Uterus (tissue), 4 donors: ENCODE data around the gene TCF19. TPM values are rescaled to one million over a fixed set of nuclear protein-coding genes. Genes with fewer than 3 reads are reported as not detected.
"Not testable (repeated sequence)": the region's sequence is repeated elsewhere in the genome, so short reads cannot be mapped to it uniquely, and the experiment has no call there.

Experiments
- DNase-seq, 2 donors: peaks; one replicate each; pipeline ENCODE4 v3.0.0-alpha.2; 2019 to 2020
- H3K27ac ChIP-seq, 2 donors: fragments of 200-600 bp; sonication (generic); 1 replicate in 1 of 2; 2 replicates in 1 of 2; pipeline ENCODE4 v1.5.1; 2016 to 2018
- H3K27me3 ChIP-seq, 2 donors: fragments of 200-600 bp; sonication (generic); one replicate each; pipeline ENCODE4 v1.5.1; 2018 to 2019; ENCODE audit warnings: control low read depth in 1 of 2
- H3K36me3 ChIP-seq, 2 donors: fragments of 200-600 bp; sonication (generic); one replicate each; pipeline ENCODE4 v1.5.1; 2019; ENCODE audit warnings: control low read depth in 1 of 2
- H3K4me1 ChIP-seq, 2 donors: fragments of 200-600 bp; sonication (generic); one replicate each; pipeline ENCODE4 v1.5.1; 2018 to 2019; ENCODE audit warnings: control low read depth in 1 of 2
- H3K4me3 ChIP-seq, 2 donors: fragments of 200-600 bp; sonication (generic); 1 replicate in 1 of 2; 2 replicates in 1 of 2; pipeline ENCODE4 v1.5.1; 2018 to 2019; ENCODE audit warnings: mild to moderate bottlenecking in 1 of 2
- H3K9me3 ChIP-seq, 2 donors: fragments of 200-600 bp; sonication (generic); one replicate each; pipeline ENCODE4 v1.5.1; 2019; ENCODE audit warnings: control low read depth in 1 of 2
- POLR2A ChIP-seq, 2 donors: fragments of 450-650 bp; IDR thresholded peaks; one replicate each; pipeline ENCODE4 v1.6.1; 2016; ENCODE audit warnings: antibody characterized with exemption in 2 of 2, mild to moderate bottlenecking in 1 of 2, moderate library complexity in 1 of 2
- intact Hi-C: fragments of 100-400 bp; cut with DNase I; formaldehyde crosslinking; loops from one replicate; pipeline ENCODE4 v1.15.1; 2023; ENCODE audit warnings: low total_unique reads
- total RNA-seq, 4 donors: library from RNA; depleted of rRNA in 3 of 4; stranded (reverse); fragments of >200 nt in 3 of 4; gene quantifications; one replicate each; pipeline versions ENCODE4 v1.1.0 to v1.2.4, GENCODE V29; 2014 to 2023
- TF ChIP-seq, protein P1 (sequence below), 4 experiments: fragments of 200-600 bp in 2 of 4; fragments of 450-650 bp in 2 of 4; sonication (generic) in 2 of 4; IDR thresholded peaks; one replicate each; pipeline ENCODE4 v1.5.1; 2016 to 2019; ENCODE audit warnings: antibody characterized with exemption in 4 of 4, mild to moderate bottlenecking in 2 of 4, moderate library complexity in 1 of 4
- donor health status: DM: yes; HTN: yes; CAD: no.

Gene TCF19
- total RNA-seq, 4 donors from 2014 or later: 3.6 to 22.3 (median 12.6) TPM

DNA sequence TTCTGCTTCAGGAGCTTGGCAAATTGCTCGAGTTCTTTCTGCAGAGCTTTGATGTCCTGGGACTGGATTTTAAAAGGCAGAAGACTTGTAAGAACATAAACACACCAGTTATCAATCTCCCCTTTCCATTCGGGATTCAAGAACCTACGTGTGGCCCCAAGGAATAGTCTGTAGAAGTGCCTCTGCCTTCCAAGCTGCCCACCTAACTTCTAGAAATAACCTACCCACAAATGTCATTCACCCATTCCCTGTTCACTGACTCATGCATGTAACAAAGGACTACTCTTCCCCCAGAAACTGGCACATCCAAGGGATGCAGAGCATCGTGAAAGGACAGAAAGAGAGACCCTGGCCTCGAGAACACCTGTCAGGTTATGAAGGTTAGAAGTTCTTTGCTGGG, 7.6 kb downstream of the TCF19 start:
- Histone ChIP-seq H3K4me1 (no peaks in the 10 kb centered on the region), H3K9me3 (no peaks in the 10 kb centered on the region), H3K4me3 (no peak overlapping the region), H3K27me3 (no peaks in the 10 kb centered on the region), H3K36me3 (no peaks in the 10 kb centered on the region), H3K27ac (no peak overlapping the region)
- no peak for TF ChIP-seq POLR2A (IDR thresholded peaks at IDR 0.05)
- TF ChIP-seq, protein P1, sequence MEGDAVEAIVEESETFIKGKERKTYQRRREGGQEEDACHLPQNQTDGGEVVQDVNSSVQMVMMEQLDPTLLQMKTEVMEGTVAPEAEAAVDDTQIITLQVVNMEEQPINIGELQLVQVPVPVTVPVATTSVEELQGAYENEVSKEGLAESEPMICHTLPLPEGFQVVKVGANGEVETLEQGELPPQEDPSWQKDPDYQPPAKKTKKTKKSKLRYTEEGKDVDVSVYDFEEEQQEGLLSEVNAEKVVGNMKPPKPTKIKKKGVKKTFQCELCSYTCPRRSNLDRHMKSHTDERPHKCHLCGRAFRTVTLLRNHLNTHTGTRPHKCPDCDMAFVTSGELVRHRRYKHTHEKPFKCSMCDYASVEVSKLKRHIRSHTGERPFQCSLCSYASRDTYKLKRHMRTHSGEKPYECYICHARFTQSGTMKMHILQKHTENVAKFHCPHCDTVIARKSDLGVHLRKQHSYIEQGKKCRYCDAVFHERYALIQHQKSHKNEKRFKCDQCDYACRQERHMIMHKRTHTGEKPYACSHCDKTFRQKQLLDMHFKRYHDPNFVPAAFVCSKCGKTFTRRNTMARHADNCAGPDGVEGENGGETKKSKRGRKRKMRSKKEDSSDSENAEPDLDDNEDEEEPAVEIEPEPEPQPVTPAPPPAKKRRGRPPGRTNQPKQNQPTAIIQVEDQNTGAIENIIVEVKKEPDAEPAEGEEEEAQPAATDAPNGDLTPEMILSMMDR (IDR thresholded peaks at IDR 0.05): no peak
- DNase-seq: no peak
- intact Hi-C loops: no loop called here

DNA sequence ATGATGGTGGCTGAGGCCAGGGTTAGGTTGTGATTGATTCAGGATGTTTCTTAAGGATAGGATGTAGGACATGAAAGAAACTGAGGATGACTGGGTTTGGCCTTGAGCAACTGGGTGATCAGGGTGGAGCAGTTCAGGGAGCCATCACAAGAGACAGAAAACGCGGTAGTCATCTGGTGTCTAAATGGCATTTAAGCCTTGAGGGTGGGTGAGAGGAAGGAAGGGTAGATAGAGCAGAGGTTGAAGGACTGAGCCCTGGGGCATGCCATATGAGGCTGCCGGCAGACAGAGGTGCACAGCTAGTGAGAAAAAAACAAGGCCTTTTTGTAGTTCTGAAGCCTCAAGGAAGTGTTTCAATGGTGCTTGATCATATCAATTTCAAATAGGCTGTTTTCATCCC, 10.2 kb downstream of the TCF19 start:
- Histone ChIP-seq H3K27me3 (no peaks in the 10 kb centered on the region), H3K4me1 (no peaks in the 10 kb centered on the region), H3K36me3 (no peaks in the 10 kb centered on the region), H3K27ac (no peak overlapping the region), H3K9me3 (no peaks in the 10 kb centered on the region), H3K4me3 (no peak overlapping the region)
- intact Hi-C loops: no loop called here
- no peak for DNase-seq
- TF ChIP-seq POLR2A (IDR thresholded peaks at IDR 0.05): no peak
- TF ChIP-seq, protein P1 (IDR thresholded peaks at IDR 0.05): no peak

DNA sequence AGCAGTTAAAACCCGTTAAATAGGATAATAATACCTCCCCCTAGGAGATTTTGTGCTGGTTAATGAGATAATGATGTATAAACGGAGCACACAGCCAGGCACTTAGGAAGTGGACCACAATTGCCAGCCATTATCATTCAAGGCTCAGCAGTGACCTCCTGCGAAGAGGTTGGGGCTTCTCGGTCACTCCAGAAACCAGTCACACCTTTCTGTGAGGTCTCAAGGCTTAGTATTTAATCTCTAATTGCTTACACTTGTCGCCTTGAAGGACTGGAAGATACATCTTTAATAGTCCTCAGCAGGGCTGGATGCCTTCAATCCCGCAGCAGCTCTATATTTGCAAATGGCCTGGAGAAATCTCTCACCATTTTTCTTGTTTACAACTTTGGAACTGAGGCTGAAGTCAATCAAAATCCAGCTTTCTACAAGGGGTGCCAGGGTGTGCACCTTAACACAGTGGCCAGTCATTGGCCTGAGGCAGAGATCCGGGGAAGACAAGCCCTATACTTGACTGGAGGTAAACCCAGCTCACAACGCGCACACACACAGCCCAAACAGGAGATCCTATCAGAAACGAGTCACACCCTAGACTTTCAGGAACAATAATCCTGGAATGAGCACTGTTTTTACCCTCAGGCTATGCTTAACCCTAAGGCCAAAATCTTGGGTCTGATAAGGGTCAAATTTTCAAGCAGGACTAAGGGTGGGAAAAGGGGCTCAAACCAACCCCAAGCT, 10.9 kb downstream of the TCF19 start:
- Histone ChIP-seq H3K9me3 (no peaks in the 10 kb centered on the region), H3K27me3 (no peaks in the 10 kb centered on the region), H3K27ac (no peak overlapping the region), H3K4me3 (no peak overlapping the region), H3K36me3 (no peaks in the 10 kb centered on the region), H3K4me1 (no peaks in the 10 kb centered on the region)
- intact Hi-C loops: no loop called here
- TF ChIP-seq, protein P1 (IDR thresholded peaks at IDR 0.05): no peak
- no peak for TF ChIP-seq POLR2A (IDR thresholded peaks at IDR 0.05)
- DNase-seq: no peak

DNA sequence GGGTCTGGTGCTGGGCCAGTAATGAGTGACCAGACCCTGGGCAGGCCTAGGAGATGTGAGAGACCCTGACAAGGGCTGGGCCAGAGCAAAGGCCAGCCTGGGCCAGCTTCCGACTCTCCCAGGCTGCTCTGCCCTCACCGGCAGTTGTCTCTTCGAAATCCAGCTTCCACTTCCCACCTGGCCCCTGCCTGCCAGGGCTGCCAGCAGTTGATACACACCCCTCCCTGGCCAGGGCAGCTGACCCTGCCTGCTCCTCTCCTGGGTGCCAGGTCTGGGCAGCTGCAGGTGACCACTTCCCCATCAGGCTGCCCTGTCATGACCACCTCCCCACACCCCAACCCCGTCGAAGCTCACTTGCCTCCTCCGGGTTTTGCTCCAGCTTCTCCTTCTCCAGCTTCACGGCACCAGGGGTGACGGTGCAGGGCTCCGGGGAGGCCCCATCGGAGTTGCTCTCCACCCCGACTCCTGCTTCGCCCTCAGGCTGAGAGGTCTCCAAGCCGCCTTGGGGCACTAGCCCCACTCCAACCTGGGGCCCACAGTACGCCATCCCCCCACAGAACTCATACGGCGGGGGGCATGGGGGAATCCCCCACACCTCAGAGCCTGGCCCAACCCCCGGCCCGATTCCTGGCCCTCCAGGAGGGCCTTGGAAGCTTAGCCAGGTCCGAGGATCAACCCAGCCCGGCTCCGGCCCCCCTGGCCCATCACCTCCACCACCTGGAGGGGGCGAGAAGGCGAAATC, 11.6 kb downstream of the TCF19 start:
- H3K4me1 ChIP-seq, H3K27ac ChIP-seq, DNase-seq, H3K36me3 ChIP-seq, H3K4me3 ChIP-seq, intact Hi-C loops, H3K27me3 ChIP-seq, H3K9me3 ChIP-seq: not testable (repeated sequence)

DNA sequence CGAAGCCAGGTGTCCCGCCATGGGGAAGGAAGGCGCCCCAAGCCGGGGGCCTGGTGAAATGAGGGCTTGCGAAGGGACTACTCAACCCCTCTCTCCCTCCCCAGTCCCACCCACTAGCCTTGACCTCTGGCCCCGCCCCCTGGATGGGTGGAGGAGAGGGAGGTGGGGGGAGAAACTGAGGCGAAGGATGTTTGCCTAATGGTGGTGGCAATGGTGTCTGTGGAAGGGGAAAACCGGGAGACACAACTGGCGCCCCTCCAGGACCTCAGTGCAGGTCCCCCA, 12.2 kb downstream of the TCF19 start, which contains the start of gene POU5F1:
Gene POU5F1 (minus strand): TSS at position 83 of the 282 bp plus-strand sequence. CDS start 62 bp downstream, at position 21.
- DNase-seq: no peak
- H3K36me3 ChIP-seq: no peaks in the 10 kb centered on the region
- intact Hi-C loops: no loop called here

More for the DNA sequence above, 12.2 kb downstream of the TCF19 start, which contains the start of gene POU5F1:
- Histone ChIP-seq H3K9me3 (no peaks in the 10 kb centered on the region), H3K27ac (no peak within 1 kb of the TSS), H3K27me3 (no peaks in the 10 kb centered on the region), H3K4me3 (no peak within 1 kb of the TSS), H3K4me1 (no peaks in the 10 kb centered on the region)
- TF ChIP-seq, protein P1 (IDR thresholded peaks at IDR 0.05): no peak
- no peak for TF ChIP-seq POLR2A (IDR thresholded peaks at IDR 0.05)
